Measurements from ENCODE around the gene TENT4A. TPM values are rescaled to one million over a fixed set of nuclear protein-coding genes. Genes with fewer than 3 reads are reported as not detected.
A peak's percentile ranks its signal among the peaks of the same experiment; 100 is the strongest.

Gene TENT4A
- total and polyA plus RNA-seq, 8 donors = 17.1 to 38.2 (median 31.4) TPM

DNA sequence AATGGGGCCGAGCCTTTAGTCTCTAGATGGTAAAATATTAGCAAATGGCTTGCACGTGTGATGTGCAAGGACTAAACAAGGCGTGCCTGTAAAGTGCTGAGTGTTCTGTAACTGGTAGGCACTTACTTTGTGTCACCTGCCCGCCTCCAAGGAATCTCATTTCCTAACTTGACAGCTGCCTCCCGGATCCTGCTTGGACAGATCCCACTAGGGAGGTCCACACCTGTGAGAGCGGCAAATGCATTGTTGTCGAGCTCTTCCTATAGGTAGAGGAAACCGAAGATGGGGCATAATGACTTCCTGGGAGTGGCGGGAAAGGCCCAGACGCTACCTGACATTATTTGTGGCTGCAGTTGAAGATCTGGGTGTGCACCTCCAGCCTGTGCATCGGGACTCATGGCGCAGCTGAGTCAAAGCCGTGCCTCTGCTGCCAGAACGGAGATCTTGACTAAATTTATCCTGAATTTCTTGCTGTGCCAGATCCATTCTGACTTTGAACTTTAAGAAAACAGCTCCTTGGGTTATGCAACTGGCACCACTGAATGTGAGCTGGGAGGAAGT is 79.8 kb downstream of the TENT4A start:
- Histone ChIP-seq H3K27me3 (peaks cover 0 to 23% of the 10 kb centered on the region in 2 donors), H3K4me3 (no peak overlapping the region), H3K36me3 (no peaks in the 10 kb centered on the region), H3K27ac (no peak overlapping the region), H3K9me3 (no peaks in the 10 kb centered on the region), H3K4me1 (no peaks in the 10 kb centered on the region)
- no peak for TF ChIP-seq CTCF (IDR thresholded peaks at IDR 0.05)
- intact Hi-C loops (cut with DNase I) = no loop called here
- ATAC-seq (no peak), DNase-seq (no peak)

- Histone ChIP-seq H3K36me3 (no peaks in the 10 kb centered on the region), H3K27me3 (peaks cover 0 to 6% of the 10 kb centered on the region in 2 donors), H3K4me3 (no peak overlapping the region), H3K27ac (no peak overlapping the region), H3K4me1 (no peaks in the 10 kb centered on the region), H3K9me3 (no peaks in the 10 kb centered on the region)
- DNase-seq (no peak), ATAC-seq (no peak)
- intact Hi-C loops (cut with DNase I) = no loop called here
- TF ChIP-seq CTCF (IDR thresholded peaks at IDR 0.05) = no peak
Measured at GRCh38 chr5:6801236-6801635, 88.0 kb downstream of the TENT4A start.

DNA sequence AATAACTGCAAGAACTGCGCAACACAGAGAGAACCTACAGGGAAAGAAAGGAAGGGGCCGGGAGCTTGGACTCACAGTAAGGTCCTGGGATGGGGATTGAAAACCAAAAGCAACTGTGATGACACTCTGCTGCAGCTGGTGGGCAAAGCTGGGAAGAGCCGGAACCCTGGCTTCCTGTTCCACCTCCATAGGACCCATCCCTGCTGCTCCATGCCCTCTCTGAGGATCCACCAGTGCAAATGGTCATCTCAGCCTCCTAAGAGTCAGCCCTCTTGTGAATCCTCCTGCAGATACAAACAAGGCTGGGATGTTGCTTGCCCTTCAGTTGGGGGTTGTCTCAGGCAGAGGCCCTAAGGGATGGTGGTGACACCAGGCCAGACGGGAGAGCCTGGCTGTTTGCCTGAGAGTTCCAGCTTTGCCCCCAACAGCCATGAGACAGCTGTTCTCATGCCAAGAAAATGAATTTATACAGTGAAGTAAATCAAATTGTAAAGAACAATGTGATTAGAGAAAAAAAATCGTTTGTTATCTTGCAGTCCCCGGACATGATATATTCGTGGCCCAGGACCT is 90.8 kb downstream of the TENT4A start:
- Histone ChIP-seq H3K36me3 (no peaks in the 10 kb centered on the region), H3K4me1 (no peaks in the 10 kb centered on the region), H3K4me3 (no peak overlapping the region), H3K27ac (no peak overlapping the region), H3K27me3 (peaks cover 0 to 6% of the 10 kb centered on the region in 2 donors), H3K9me3 (peaks cover 0 to 7% of the 10 kb centered on the region in 2 donors)
- intact Hi-C loops (cut with DNase I) = no loop called here
- no peak for TF ChIP-seq CTCF (IDR thresholded peaks at IDR 0.05)
- ATAC-seq = no peak
- no peak for DNase-seq

- H3K4me1 ChIP-seq = no peaks in the 10 kb centered on the region
- TF ChIP-seq CTCF (IDR thresholded peaks at IDR 0.05) = no peak
- H3K27me3 ChIP-seq = peaks cover 0 to 6% of the 10 kb centered on the region in 2 donors
- peaks cover 0 to 7% of the 10 kb centered on the region in 2 donors for H3K9me3 ChIP-seq
- DNase-seq = no peak
- peak overlapping the region in 1 of 2 donors; percentile 35 for H3K27ac ChIP-seq
- ATAC-seq = peak; percentile 41
- intact Hi-C loops (cut with DNase I) = no loop called here
- no peaks in the 10 kb centered on the region for H3K36me3 ChIP-seq
- no peak overlapping the region for H3K4me3 ChIP-seq
Measured at GRCh38 chr5:6804766-6805501, 91.7 kb downstream of the TENT4A start.

GRCh38 chr5:6805841-6806240 is 92.6 kb downstream of the TENT4A start:
- H3K4me3 ChIP-seq = no peak overlapping the region
- H3K4me1 ChIP-seq = no peaks in the 10 kb centered on the region
- no peak for TF ChIP-seq CTCF (IDR thresholded peaks at IDR 0.05)
- peaks cover 0 to 6% of the 10 kb centered on the region in 2 donors for H3K27me3 ChIP-seq
- intact Hi-C loops (cut with DNase I) = no loop called here
- H3K9me3 ChIP-seq = peaks cover 0 to 7% of the 10 kb centered on the region in 2 donors
- no peaks in the 10 kb centered on the region for H3K36me3 ChIP-seq
- ATAC-seq = peak; percentile 97
- no peak overlapping the region for H3K27ac ChIP-seq
- DNase-seq = no peak

All from left lung (tissue), 10 donors.